Right ventricle myocardium superior (tissue), 1 donor: ENCODE results near the gene ADAM23. TPM values are rescaled to one million over a fixed set of nuclear protein-coding genes. Genes with fewer than 3 reads are reported as not detected.

Experiments
- ATAC-seq: fragments of 200-7000 bp; cut with Tn5 transposase; one replicate; pipeline ENCODE4 v1.9.1; 2020; ENCODE audit warnings: mild to moderate bottlenecking; ENCODE audit not compliant: poor library complexity
- DNase-seq: peaks from one replicate; pipeline ENCODE4 v3.0.0-alpha.2; 2020
- intact Hi-C: fragments of 100-400 bp; cut with DNase I; formaldehyde crosslinking; loops from one replicate; pipeline ENCODE4 v1.11.2; 2022
- total RNA-seq: library from RNA; stranded (reverse); fragmentation: NEBNext Ultra II Directional; extraction: Animal tissue kit (Norgen Biotek cat#: 25700); gene quantifications from one replicate; pipeline ENCODE4 v1.2.1, GENCODE V29; 2021
- donor health status: DM: no; HTN: yes; CAD: no; lungs with severe emphysema.

The ADAM23 gene
- total RNA-seq, 1 donor from 2014 or later, result 58.9 TPM

DNA sequence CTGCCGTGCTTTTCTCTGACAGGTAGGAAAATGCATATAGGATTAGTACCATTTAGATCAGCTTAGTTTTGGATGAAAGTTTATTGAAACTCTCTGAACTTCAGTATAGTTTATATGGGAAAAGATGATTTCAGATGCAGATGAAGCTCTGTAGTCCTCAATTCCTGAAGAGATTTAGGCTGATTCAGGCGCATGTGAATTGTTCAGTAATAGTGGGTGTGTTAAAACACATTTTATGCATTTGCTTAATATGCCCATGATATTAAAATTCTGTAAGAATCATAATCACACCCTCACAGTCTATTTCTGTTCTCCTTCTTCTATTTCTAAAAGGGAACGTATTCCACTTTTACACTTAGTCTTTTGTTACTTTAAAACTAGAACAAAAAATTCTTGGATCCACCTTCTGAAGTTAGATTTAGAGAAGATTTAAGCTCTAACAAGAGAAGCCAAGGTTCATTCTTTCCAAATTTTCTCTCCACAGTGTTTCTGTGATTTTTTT lies 154.4 kb downstream of the ADAM23 start:
- ATAC-seq (no peak), DNase-seq (no peak)
- intact Hi-C loops, result no loop called here

DNA sequence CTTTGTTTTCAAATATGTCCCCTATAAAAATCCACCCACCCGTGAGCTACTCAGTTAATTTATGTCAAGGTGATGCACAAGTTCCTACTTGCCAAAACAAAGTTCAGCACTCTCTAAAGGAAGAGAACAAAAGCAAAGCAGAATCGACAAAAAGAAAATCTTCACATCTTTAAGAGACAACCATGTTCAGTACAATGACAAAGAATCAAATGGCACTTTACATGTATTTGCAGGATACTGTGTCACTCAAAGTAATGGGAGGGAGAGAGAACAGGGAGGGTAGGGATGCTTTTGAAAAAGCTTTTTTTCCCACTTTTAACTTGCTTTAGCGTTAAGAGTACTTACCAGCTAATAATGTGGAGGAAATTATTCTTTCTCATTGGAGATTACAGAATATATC lies 159.9 kb downstream of the ADAM23 start:
- intact Hi-C loops, result no loop called here

DNA sequence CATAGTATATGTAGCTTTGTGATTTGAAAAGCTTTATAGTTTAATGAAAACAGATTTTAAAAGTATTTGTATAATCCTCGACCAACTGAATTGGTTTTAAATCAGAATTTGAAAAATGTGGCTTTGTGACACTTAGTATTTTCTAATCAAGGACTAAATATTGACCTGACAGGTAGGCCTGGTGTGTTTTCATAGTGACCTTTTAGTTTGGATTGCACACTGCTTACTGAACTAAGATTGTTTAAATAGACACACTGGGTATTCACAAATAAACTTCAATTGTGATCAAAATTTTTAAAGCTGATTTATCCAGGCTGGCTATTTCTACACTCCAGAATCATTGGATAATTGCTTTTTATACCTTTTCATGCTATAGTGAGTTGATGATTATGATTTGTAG lies 167.1 kb downstream of the ADAM23 start:
- ATAC-seq, result no peak
- intact Hi-C loops, result no loop called here

More for the DNA sequence above, 159.9 kb downstream of the ADAM23 start:
- DNase-seq (no peak), ATAC-seq (no peak)

DNA sequence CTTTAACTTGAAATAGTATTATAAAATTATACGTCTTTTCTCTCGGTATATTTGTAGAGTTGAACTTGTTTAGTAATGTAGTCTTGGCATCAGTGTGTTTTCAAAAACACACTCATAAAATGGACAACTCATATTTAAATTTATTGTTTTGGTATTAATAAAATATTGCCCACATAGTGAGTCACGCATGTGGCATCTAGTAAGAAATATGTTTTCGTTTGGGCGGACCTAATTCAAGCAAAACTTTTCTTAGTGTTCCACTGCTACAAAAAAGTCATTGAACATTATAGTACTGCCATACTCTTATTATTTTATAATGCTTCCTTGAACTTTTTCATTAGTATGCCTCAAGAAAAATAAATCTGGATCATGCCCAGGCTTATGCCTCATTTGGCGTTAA lies 167.9 kb downstream of the ADAM23 start:
- ATAC-seq (no peak), DNase-seq (no peak)
- intact Hi-C loops, result no loop called here

More for the DNA sequence above, 167.1 kb downstream of the ADAM23 start:
- no peak for DNase-seq

DNA sequence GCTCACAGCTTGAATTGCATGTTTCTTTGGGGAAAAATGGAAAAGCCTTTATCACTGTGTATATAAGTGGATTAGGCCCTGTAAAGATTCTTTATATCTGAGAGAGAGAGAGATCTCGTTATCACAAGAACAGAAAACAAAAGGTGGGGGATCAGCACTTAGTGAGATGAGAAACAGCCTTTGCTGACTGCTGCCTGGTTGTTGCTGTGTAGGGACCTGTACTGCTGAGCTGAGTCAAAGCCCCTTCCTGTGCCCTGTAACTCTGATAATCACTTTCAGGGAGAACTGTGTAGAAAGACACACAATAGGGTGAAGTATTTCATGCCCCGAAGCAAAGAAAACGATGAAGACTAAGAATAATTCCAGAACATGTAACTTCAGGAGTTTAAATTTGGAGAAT lies 168.4 kb downstream of the ADAM23 start:
- intact Hi-C loops, result no loop called here
- ATAC-seq, result no peak
- DNase-seq, result no peak

DNA sequence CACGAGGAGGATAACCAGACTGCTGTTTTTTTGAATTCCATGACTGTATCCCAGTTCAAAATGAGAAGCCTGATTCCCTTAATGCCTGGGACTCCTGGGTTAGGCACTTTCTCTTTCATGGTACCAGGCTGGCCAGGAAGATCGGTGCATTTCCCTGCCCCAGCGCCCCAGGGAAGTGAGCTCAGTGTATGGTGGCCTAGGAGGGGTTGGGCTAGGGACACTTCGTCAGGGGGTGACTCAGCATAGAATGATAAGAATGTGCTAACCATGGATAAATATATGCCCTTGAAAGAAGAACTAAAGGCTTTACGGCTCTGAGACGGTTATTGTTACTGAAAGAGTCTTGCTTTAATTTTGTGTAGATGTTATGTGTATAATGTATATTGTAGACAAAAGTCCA lies 171.5 kb downstream of the ADAM23 start:
- DNase-seq (no peak), ATAC-seq (peak; percentile 39)
- intact Hi-C loops, result no loop called here

DNA sequence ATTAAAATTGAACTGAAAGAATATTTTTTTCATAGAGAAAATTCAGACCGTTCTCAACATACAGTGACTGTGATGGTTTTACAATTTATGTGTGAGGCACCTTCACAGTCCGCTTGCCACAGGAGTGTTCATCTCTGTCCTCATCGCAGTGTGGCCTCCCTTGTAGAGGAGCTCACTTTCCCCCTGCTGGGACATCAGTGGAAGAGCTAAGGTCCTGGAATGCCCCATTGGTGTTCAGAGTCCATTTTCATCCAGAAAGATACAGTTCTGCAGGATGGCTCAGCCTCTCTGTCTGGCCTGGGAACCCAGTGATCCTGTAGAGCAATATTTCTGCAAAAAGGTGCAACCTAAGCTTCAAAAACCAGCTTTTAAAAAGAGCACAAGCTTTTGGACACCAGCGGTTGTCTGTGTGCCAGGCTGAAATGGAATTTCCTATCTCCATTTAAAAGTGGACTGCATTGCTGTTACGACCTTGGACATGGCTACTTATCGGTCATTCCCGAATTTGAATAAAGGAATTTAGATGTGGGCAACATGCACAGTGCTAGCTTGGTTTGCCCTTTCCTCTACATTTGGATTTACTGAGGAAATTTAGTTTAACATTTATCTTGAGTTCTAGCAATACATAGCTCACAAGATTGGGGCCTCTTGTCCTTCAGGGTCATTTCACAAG lies 172.2 kb downstream of the ADAM23 start:
- peak; percentile 78 for ATAC-seq
- intact Hi-C loops, result no loop called here
- no peak for DNase-seq

DNA sequence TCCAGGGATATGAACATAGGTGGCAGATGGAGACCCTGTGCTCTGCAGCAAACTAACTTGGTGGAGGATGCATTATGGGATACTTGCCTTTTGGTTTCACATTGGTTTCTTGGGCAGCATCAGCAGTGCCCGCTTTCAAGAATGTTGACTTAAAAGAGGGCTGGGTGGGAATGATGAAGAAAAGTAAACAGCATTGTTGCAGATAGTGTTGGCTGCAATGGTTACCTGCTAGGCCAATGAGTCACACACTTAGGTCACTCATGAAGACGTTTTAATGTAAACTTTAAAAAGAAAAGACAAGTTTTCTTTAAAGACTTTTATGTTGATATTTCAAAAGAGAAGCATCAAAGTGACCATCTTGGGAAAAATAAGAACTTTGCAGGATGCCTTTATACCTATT lies 172.8 kb downstream of the ADAM23 start:
- DNase-seq (no peak), ATAC-seq (no peak)
- intact Hi-C loops, result no loop called here

DNA sequence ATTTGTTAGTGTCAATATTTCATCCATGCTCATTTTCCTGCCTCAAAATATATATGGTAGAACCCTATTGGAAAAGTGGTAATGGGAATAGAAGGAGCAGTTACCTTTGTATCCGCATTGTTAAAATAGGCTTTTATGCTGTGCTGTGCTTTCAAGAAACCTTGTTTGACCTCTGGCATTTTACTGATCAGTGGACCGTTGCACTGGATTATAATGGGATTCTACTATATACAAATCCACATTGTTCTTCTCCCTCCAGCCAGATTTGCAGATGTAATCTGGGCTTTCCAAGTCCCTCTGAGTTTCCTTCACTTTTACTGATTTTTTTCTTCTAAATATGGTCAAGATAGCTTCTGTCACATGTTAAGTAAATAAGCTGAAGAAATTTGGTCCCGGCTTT lies 175.7 kb downstream of the ADAM23 start:
- intact Hi-C loops, result no loop called here
- ATAC-seq, result no peak
- no peak for DNase-seq

DNA sequence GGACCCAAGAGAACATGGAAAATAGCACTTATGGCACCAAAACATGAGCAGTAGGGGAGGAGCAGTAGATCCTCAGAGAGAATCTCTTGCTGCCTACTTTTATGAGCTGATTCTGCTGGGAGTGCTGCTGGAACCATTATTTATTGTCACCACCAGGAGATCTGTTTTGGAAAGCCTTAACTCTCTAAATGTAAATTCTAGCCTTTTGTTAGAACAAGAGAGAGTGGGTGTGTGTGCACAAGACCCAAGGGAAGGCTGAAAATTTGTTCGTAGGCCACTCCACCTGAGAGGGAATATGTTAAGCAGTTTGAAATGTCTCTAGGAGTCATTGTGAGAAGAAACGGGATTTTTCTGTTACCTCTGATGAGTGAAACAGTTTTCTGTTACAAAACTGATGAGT lies 182.8 kb downstream of the ADAM23 start:
- intact Hi-C loops, result no loop called here
- ATAC-seq (no peak), DNase-seq (no peak)

DNA sequence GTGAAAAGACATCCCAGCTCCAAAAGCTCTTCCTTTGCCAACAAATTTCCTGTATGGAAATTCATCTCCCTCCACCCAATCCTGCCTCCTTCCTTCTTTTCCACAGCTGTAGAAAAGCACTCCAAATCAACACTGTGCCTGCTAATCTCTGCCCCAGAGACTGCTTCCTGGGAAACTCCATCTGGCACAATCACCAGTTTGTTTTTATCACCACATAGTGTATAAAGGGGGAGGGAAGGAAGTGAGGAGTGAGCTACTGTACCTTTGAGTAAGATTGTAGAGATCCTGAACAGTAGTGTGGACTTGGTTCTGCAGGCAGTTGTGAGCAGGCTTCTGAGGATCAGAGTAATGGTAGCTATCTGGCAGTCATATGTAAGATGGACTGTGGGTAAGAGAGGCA lies 184.3 kb downstream of the ADAM23 start:
- ATAC-seq, result no peak
- intact Hi-C loops, result no loop called here
- no peak for DNase-seq

DNA sequence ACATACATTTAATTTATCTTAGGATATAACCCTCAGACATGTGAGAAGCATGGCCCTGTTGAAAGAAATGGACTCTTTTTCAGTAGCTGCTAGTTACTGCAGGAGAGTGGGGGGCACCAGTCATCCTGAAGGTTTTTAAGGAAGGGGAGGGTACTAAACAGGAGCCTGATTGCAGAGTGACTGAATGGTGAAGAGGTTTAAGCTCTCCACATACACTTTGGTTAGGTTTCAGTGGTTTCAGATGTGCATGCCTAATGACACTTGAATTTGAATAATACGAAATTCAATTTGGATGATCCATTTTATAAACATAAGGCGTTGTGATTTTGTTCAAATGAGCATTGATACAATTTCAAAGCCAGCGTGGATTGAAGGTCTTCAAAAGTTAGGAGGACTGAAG lies 188.0 kb downstream of the ADAM23 start:
- ATAC-seq (no peak), DNase-seq (no peak)

DNA sequence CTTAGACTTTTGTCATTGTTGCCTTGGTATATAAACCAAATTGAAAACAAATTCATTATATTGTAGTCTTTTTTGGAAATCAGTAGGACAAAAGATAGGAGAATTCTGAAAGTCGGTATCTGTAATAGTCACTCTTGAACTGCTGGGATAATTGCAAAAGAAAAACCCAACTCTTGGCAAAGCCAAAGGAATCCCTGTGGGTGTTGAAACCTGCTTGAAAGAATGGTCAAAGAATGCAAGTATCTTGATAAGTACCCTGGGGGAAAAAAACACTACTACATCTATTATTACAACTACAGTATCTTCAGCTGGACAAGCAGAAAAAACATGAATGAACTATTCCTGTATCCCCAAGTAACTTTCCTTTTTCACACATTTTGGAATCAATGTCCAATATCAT lies 191.7 kb downstream of the ADAM23 start:
- DNase-seq (no peak), ATAC-seq (no peak)
- intact Hi-C loops, result no loop called here

More for the DNA sequence above, 188.0 kb downstream of the ADAM23 start:
- intact Hi-C loops, result no loop called here

DNA sequence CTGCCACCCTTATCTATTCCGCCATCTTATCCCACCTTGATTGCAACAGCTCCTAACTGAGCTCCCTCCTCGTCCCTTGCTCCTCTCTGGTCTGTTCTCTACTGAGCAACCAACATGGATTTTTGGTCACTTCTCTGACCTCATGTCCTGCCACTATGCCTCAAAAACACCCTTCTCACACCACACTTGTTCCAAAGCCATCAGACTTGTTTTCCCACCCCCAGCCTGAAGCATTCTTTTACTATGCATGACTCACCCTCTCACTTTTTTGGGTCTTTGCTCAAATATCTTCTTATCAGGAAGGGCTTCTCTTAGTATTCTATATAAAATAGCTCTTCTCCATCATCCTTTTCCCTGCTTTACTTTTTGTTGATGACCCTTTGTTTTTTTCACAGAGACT lies 196.3 kb downstream of the ADAM23 start:
- intact Hi-C loops, result no loop called here
- no peak for DNase-seq
- no peak for ATAC-seq

DNA sequence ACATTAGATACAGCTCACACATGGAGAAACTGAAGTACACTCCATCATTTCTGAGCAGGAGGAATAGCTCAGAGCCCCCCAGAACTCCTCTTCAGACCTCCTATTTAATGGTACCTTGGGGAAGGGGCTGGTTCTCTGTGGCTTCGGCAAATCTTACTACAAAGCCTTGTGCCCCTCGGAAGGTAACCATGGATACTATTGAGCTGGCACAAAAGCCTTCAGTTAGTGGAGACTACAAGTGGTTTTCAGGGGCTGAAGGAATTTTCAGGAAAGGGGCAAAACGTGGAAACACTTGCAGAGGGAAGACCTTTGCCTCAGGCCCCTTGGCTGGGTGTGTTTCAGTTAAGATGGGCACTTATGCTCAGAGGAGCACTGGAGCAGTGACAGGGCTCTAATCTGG lies 197.9 kb downstream of the ADAM23 start:
- intact Hi-C loops, result no loop called here
- DNase-seq, result no peak
- ATAC-seq, result no peak

DNA sequence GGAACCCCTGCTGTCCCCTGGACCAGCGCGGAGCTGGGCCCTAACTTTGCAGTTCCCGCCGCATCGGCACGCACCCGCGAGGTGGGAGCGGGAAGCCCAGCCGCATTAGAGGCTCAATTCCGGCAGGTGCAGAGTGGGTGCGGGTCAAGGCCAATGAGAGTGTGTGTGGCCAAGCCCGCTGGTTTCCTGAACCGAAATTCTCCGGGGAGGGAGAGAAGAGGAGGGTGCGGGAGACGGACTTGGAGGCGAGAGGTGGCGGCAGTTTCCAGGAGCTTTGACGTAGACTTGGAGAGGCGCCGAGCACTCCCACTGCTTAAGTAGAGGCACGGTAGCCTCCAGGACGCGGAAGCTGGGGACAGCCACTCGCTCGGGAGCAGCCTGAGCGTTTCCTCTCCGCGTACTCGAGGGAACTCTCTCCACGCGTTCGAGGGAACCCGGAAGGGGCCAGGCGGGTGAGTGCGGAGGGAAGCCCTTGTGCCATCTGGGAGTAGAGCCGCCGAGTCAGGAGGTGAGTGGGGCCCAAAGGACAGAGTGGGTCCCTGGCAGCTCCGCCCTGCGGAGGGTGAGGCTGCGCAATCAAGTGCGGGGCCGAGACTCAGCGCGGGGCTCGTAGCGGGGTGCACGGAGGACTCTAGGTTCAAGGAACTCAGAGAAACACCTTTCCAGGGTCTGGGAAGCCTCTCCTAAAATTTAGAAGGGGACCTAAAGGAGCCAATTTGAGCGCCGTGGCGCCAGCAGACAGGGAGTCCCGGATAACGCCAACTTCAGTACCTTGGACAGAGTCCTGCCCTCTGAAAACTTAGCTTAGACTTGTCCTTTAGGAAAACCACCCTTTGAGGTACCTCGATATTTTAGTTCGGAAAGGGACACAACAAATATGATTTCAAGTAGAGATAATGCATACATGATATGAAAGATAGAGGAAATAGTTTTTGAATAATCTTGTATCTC lies 199.0 kb downstream of the ADAM23 start, which contains the start of gene FAM237A:
FAM237A (plus strand) TSS at position 413 of the 951 bp plus-strand sequence. CDS start 1,750 bp downstream, outside the sequence.
- ATAC-seq (no peak), DNase-seq (no peak)
- intact Hi-C loops, result no loop called here

DNA sequence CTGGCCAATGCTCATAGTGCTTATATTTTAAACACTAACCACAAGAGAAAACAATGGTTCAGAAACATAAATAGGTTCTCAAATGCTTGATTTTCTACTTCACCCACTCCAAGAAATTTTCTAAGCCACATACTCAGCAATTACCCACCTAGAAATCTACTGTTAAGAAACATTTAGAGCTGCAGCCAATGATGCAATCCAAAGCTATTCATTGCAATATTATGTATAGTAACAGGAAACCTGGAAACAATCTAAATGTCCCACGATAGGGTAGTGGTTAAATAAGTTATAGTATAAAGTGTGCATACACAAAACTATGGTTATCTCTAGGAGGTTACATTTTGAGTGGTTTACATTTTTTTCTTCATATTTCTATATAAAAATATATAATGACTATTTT lies 204.7 kb downstream of the ADAM23 start:
- ATAC-seq (no peak), DNase-seq (no peak)
- intact Hi-C loops, result no loop called here

DNA sequence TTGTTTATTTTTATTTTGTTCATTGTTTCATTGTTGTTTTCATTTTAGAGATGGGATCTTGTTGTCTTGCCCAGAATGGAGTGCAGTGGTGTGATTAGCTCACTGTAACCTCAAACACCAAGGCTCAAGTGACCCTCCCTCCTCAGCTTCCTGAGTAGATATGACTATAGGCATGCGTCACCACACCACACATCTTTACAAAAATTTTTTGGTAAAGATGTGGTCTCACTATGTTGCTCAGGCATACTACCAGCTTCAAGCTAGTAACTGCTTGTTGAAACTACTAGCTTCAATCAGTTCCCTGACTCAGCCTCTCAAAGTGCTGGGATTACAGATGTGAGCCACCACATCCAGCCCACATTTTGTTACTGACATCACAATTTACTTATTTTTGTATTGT lies 213.8 kb downstream of the ADAM23 start:
- ATAC-seq (no peak), DNase-seq (no peak)
- intact Hi-C loops, result no loop called here

DNA sequence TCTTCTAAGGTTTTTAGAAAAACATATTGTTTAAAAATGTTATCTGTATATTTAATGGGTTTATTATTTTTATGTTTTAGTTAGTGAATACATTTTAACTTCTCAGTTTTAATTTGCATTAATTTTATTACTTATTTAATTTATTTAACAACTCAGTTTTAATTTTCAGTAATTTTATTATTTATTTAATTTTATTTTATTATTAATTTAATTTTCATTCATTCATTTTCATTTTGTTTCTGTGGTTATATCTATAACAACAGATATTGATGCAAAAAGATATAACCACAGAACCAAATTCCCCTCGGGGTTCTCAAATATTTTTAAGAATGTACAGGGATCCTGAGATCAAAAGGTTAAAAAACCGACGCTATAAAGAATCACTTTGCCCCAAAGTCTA lies 221.9 kb downstream of the ADAM23 start:
- DNase-seq, result no peak
- intact Hi-C loops, result no loop called here
- no peak for ATAC-seq
